ENCODE results near the gene PSMD13. TPM values are rescaled to one million over a fixed set of nuclear protein-coding genes. Genes with fewer than 3 reads are reported as not detected.

PSMD13 gene
- total RNA-seq, 1 experiment from 2014 or later = 141 TPM

- H3K14ac ChIP-seq (ENCODE audit: insufficient read depth, low read length) = no peak within 1 kb of the TSS
- no peaks in the 10 kb centered on the region for H3K4me1 ChIP-seq (ENCODE audit: insufficient read depth, low read length)
- H3T11ph ChIP-seq (ENCODE audit: low read length) = no peak within 1 kb of the TSS
- Mint-ChIP-seq H3K27me3 (ENCODE audit: low read depth) (no peaks in the 10 kb centered on the region; the same call in 1 of the 2 replicates), H3K4me3 (peak within 1 kb of the TSS in 1 of 2 experiments; percentile 33; a peak in 1 of 5 replicates), H3K27ac (peak within 1 kb of the TSS in 2 of 3 experiments; percentile 72 to 89; a peak in 5 of 7 replicates), H3K4me1 (peaks cover 25 to 35% of the 10 kb centered on the region in 2 experiments), H3K9me3 (peaks cover 2 to 3% of the 10 kb centered on the region in 2 experiments; a peak in 1 of 5 replicates), H3K36me3 (ENCODE audit: insufficient read depth in 1 of 3, low read depth in 3 of 3) (no peaks in the 10 kb centered on the region)
- no peak within 1 kb of the TSS for H2BK5ac ChIP-seq (ENCODE audit: insufficient read length, low read length)
- no peak for TF ChIP-seq CTCF (conservative IDR thresholded peaks at IDR 0.05)
- H3K79me1 ChIP-seq (ENCODE audit: insufficient read depth, low read depth, low read length, poor library complexity, severe bottlenecking) = no peaks in the 10 kb centered on the region
- DNase-seq = no peak
- no peaks in the 10 kb centered on the region for H4K20me1 ChIP-seq (ENCODE audit: control insufficient read depth, insufficient read depth, insufficient read length)
- no peak within 1 kb of the TSS for H3K23ac ChIP-seq (ENCODE audit: insufficient read length, low read depth, low read length)
- H2BK120ac ChIP-seq (ENCODE audit: low read depth, low read length, poor library complexity, severe bottlenecking) = no peak within 1 kb of the TSS
- no peaks in the 10 kb centered on the region for H3K79me2 ChIP-seq (ENCODE audit: insufficient read depth, low read length)
- H4K91ac ChIP-seq (ENCODE audit: insufficient read length, low read depth, low read length) = no peak within 1 kb of the TSS
- no peak within 1 kb of the TSS for H3K18ac ChIP-seq (ENCODE audit: insufficient read length, low read depth, low read length)
- no peak within 1 kb of the TSS for H2BK20ac ChIP-seq (ENCODE audit: low read depth, low read length, poor library complexity, severe bottlenecking)
- no CpG with 5 or more reads among the region's 21 CpGs for whole genome bisulfite sequencing (ENCODE audit: extremely low coverage, insufficient read length, low lambda C conversion rate)
- no peak within 1 kb of the TSS for H2BK12ac ChIP-seq (ENCODE audit: insufficient read length, low read depth, low read length)
- H3K27me3 ChIP-seq (ENCODE audit: insufficient read depth, low read length) = no peaks in the 10 kb centered on the region
- no peak within 1 kb of the TSS for H3K56ac ChIP-seq (ENCODE audit: insufficient read length, low read depth, low read length)
- no peaks in the 10 kb centered on the region for H3K9me3 ChIP-seq (ENCODE audit: control insufficient read depth, low read depth, low read length)
- H3K9ac ChIP-seq (ENCODE audit: extremely low read depth, insufficient read length, low read length) = no peak within 1 kb of the TSS
- H2AK5ac ChIP-seq (ENCODE audit: insufficient read length, low read length) = no peak within 1 kb of the TSS
- no peak within 1 kb of the TSS for H4K8ac ChIP-seq (replicated peaks; ENCODE audit: insufficient read length, low read depth, low read length)
- H3K4ac ChIP-seq (ENCODE audit: low read depth, low read length) = no peak within 1 kb of the TSS
- no peak within 1 kb of the TSS for H4K5ac ChIP-seq (ENCODE audit: insufficient read length, low read depth, low read length)
- H3K23me2 ChIP-seq (ENCODE audit: insufficient read length, low read depth, low read length, poor library complexity, severe bottlenecking) = no peaks in the 10 kb centered on the region
- no peak within 1 kb of the TSS for H2AFZ ChIP-seq (ENCODE audit: low read length)
- H2BK15ac ChIP-seq (ENCODE audit: low read depth, low read length) = no peak within 1 kb of the TSS
- H3K4me2 ChIP-seq (ENCODE audit: insufficient read depth, insufficient read length, low read length) = no peak within 1 kb of the TSS
- H3K27ac ChIP-seq (ENCODE audit: insufficient read length, low read depth, low read length) = no peak within 1 kb of the TSS
These were observed 41.5 kb downstream of the PSMD13 start, which contains the start of gene NLRP6 for GRCh38 chr11:278001-278951. TSS of gene NLRP6 (plus strand) at chr11:278407. CDS start at chr11:278570, 163 bp downstream.

Data from H9 (cell line).